GM10266 (cell line): ENCODE measurements around the gene IFT25.
"Not testable (repeated sequence)": the region's sequence is repeated elsewhere in the genome, so short reads cannot be mapped to it uniquely, and the experiment has no call there.

Experiments
- DNase-seq: peaks from one replicate; pipeline ENCODE4 v3.0.0; 2012; ENCODE audit errors: extremely low spot score
- TF ChIP-seq, protein P1 (sequence below): IDR thresholded peaks from 2 replicates; pipeline ENCODE4 v1.5.1; 2012; ENCODE audit warnings: mild to moderate bottlenecking, low read depth; ENCODE audit not compliant: control insufficient read depth, insufficient read depth; ENCODE audit errors: missing control alignments

The IFT25 gene

GRCh38 chr1:53888681-53889080 lies 56.8 kb downstream of the IFT25 start:
- DNase-seq, result no peak
- TF ChIP-seq, protein P1, sequence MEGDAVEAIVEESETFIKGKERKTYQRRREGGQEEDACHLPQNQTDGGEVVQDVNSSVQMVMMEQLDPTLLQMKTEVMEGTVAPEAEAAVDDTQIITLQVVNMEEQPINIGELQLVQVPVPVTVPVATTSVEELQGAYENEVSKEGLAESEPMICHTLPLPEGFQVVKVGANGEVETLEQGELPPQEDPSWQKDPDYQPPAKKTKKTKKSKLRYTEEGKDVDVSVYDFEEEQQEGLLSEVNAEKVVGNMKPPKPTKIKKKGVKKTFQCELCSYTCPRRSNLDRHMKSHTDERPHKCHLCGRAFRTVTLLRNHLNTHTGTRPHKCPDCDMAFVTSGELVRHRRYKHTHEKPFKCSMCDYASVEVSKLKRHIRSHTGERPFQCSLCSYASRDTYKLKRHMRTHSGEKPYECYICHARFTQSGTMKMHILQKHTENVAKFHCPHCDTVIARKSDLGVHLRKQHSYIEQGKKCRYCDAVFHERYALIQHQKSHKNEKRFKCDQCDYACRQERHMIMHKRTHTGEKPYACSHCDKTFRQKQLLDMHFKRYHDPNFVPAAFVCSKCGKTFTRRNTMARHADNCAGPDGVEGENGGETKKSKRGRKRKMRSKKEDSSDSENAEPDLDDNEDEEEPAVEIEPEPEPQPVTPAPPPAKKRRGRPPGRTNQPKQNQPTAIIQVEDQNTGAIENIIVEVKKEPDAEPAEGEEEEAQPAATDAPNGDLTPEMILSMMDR, result no peak

- not testable (repeated sequence) for DNase-seq
Observed at GRCh38 chr1:53883600-53883999, 61.9 kb downstream of the IFT25 start.

DNA sequence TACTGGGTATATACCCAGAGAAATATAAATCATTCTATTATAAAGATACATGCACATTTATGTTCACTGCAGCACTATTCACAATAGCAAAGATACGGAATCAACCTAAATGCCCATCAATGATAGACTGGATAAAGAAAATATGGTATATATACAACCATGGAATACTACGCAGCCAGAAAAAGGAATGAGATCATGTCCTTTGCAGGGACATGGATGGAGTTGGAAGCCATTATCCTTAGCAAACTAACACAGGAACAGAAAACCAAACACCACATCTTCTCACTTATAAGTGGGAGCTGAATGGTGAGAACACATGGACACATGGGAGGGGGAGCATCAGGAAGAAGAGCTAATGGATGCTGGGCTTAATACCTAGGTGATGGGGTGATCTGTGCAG lies 63.6 kb downstream of the IFT25 start:
- DNase-seq, result not testable (repeated sequence)

- peak; percentile 47 for DNase-seq
- TF ChIP-seq, protein P1, result peak; percentile 46
Observed at GRCh38 chr1:53878492-53879105, 66.9 kb downstream of the IFT25 start.

DNA sequence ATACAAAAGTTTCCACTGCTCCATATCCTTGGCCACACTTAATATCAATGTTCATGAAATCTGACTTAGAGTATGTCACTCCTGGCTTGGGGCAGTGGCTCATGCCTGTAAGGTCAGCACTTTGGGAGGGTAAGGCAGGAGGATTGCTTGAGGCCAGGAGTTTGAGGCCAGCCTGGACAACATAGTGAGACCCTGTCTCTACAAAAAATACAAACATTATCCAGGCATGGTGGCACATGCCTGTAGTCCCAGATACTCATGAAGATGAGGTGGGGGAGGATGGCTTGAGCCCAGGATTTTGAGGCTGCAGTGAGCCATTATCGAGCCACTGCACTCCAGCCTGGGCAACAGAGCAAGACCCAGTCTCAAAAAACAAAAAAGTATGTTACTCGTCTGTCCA lies 70.3 kb downstream of the IFT25 start:
- DNase-seq, result not testable (repeated sequence)

- DNase-seq, result no peak
Observed at GRCh38 chr1:53871773-53872484, 73.6 kb downstream of the IFT25 start.

More at GRCh38 chr1:53871773-53872484, 73.6 kb downstream of the IFT25 start:
- TF ChIP-seq, protein P1, result no peak
